Skeletal muscle satellite cell (primary cell): ENCODE measurements around the gene OXCT1.

ENCODE experiments used
- H3K27me3 ChIP-seq: 2 replicates; pipeline ENCODE4 v1.7.0; 2013; ENCODE audit warnings: low read length; ENCODE audit not compliant: control insufficient read depth, insufficient read depth
- H3K36me3 ChIP-seq: 2 replicates; pipeline ENCODE4 v1.7.0; 2013; ENCODE audit warnings: mild to moderate bottlenecking, control low read depth, low read length; ENCODE audit not compliant: insufficient read depth
- H3K4me1 ChIP-seq: 2 replicates; pipeline ENCODE4 v1.7.0; 2013; ENCODE audit warnings: low read length; ENCODE audit not compliant: control insufficient read depth, insufficient read depth
- H3K4me2 ChIP-seq: 2 replicates; pipeline ENCODE4 v1.7.0; 2013; ENCODE audit warnings: mild to moderate bottlenecking, low read length
- H3K4me3 ChIP-seq: 2 replicates; pipeline ENCODE4 v1.7.0; 2013; ENCODE audit warnings: low read length
- H3K9ac ChIP-seq: 2 replicates; pipeline ENCODE4 v1.7.0; 2013; ENCODE audit warnings: mild to moderate bottlenecking, low read depth, low read length, moderate library complexity
- H3K9me3 ChIP-seq: replicated peaks from 2 replicates; pipeline ENCODE4 v1.7.0; 2013; ENCODE audit warnings: mild to moderate bottlenecking, control low read depth, low read length

Gene OXCT1

GRCh38 chr5:41842777-41843176 lies 27.4 kb downstream of the OXCT1 start:
- no peaks in the 10 kb centered on the region for H3K27me3 ChIP-seq
- no peak overlapping the region for H3K4me3 ChIP-seq
- no peaks in the 10 kb centered on the region for H3K4me1 ChIP-seq
- H3K9ac ChIP-seq, result no peak overlapping the region
- H3K36me3 ChIP-seq, result no peaks in the 10 kb centered on the region
- no peak overlapping the region for H3K4me2 ChIP-seq
- no peaks in the 10 kb centered on the region for H3K9me3 ChIP-seq

DNA sequence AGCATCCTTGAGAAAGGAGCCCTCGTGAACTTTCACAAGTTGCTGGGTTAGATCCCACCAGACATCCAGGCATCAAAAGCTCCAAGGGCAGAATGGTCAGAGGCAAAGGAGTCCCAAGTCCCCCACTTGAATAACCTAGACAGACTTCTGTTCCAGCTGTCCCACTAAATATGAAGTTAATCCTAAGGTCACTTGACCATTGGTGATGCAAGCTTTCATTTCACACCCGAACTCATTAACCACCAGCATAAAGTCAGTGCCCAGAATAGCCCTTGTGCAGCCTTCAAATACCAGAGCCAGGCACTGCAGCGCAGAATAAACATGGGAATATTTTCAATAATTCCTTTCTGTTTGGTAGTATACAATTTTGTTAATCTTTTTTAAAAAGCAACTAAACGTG lies 28.9 kb downstream of the OXCT1 start:
- Histone ChIP-seq H3K9me3 (no peaks in the 10 kb centered on the region), H3K27me3 (no peaks in the 10 kb centered on the region), H3K9ac (no peak overlapping the region), H3K36me3 (no peaks in the 10 kb centered on the region), H3K4me1 (peaks cover under 1% of the 10 kb centered on the region), H3K4me2 (no peak overlapping the region), H3K4me3 (no peak overlapping the region)

DNA sequence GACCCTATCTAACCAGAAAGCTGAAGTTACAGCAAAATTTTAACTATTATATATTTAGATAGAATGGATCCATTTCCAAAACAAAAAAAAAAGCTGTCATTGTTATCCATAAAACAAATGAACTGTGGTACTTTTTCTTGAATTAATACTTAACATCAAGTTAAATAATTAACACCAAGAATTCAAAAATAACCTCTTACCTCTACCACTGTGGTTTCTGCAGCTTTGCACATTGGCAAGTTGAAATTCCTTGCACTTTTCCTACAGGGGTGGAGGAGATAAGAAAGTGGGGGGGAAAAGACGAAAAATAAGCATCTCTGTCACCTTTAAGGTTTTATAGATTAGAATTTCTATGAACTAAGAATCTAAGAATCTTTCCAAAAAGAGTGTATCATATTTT lies 30.0 kb downstream of the OXCT1 start:
- Histone ChIP-seq H3K4me1 (peaks cover 11% of the 10 kb centered on the region), H3K36me3 (no peaks in the 10 kb centered on the region), H3K9me3 (no peaks in the 10 kb centered on the region), H3K4me2 (no peak overlapping the region), H3K9ac (no peak overlapping the region), H3K4me3 (no peak overlapping the region), H3K27me3 (no peaks in the 10 kb centered on the region)

DNA sequence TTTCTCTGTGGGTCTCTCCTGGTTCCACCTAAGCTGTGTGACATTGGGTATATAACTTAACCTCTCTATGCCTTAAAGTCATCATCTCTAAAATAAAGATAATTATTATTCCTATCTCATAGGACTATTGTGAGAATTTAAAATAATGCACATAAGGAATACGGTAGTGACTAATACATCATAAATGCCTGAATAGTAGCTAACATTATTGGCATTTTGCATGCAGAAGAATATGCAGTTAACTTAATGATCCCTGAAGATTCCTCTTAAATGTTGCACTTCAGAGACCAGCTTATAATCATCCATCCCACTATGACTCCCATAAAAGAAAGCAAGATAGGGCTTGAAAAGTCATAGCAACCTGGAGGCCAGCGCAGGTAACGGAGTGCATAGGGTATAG lies 32.4 kb downstream of the OXCT1 start:
- Histone ChIP-seq H3K9me3 (no peaks in the 10 kb centered on the region), H3K9ac (no peak overlapping the region), H3K4me2 (no peak overlapping the region), H3K36me3 (no peaks in the 10 kb centered on the region), H3K27me3 (no peaks in the 10 kb centered on the region), H3K4me3 (no peak overlapping the region), H3K4me1 (peaks cover 22% of the 10 kb centered on the region)

GRCh38 chr5:41835645-41836044 lies 34.6 kb downstream of the OXCT1 start:
- Histone ChIP-seq H3K27me3 (no peaks in the 10 kb centered on the region), H3K36me3 (peaks cover 10% of the 10 kb centered on the region), H3K4me2 (peak overlapping the region; percentile 45), H3K4me3 (no peak overlapping the region), H3K4me1 (peaks cover 22% of the 10 kb centered on the region), H3K9me3 (no peaks in the 10 kb centered on the region), H3K9ac (no peak overlapping the region)

- H3K4me2 ChIP-seq, result no peak overlapping the region
- no peak overlapping the region for H3K9ac ChIP-seq
- no peak overlapping the region for H3K4me3 ChIP-seq
- peaks cover 22% of the 10 kb centered on the region for H3K4me1 ChIP-seq
- no peaks in the 10 kb centered on the region for H3K9me3 ChIP-seq
- H3K27me3 ChIP-seq, result no peaks in the 10 kb centered on the region
- H3K36me3 ChIP-seq, result peaks cover 10% of the 10 kb centered on the region
These were observed 35.7 kb downstream of the OXCT1 start for GRCh38 chr5:41834506-41834905.

DNA sequence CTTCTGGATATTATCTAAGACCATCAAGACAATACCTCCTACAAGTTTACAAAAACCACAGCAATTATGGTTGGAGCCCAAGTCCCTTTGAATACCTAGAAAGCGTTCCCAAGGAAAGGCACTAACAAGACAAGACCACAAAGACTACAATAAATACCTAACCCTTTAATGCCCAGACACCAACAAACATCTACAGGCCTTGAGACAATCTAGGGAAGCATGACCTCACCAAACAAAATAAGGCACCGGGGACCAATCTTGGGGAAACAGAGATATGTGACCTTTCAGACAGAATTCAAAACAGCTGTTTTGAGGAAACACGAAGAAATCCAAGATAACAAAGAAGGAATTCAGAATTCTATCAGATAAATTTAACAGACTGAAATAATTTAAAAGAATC lies 37.8 kb downstream of the OXCT1 start:
- Histone ChIP-seq H3K4me1 (peaks cover 22% of the 10 kb centered on the region), H3K4me2 (no peak overlapping the region), H3K36me3 (peaks cover 10% of the 10 kb centered on the region), H3K9me3 (no peaks in the 10 kb centered on the region), H3K9ac (no peak overlapping the region), H3K4me3 (no peak overlapping the region), H3K27me3 (no peaks in the 10 kb centered on the region)

DNA sequence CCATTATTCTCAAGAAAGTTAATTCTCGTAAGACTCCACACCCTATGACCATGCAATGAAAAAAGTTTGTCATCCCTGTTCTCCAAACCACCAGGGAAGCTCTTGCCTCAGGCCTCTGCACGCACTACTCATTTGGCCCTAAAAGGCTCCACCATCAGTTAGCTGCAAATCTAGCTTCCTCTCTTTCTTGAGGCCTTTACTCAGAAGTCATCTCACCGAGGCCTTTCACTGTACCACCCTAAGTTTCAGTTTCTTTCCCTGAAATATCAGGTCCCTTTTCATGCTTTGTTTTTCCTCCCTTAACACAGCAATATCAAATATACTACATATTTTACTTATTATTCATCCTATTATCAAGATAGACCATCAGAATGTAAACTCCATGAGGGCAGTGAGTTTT lies 39.1 kb downstream of the OXCT1 start:
- H3K4me2 ChIP-seq, result no peak overlapping the region
- H3K36me3 ChIP-seq, result peaks cover 14% of the 10 kb centered on the region
- no peaks in the 10 kb centered on the region for H3K9me3 ChIP-seq
- no peak overlapping the region for H3K4me3 ChIP-seq
- H3K27me3 ChIP-seq, result no peaks in the 10 kb centered on the region
- H3K9ac ChIP-seq, result no peak overlapping the region
- peaks cover 20% of the 10 kb centered on the region for H3K4me1 ChIP-seq

- Histone ChIP-seq H3K4me3 (no peak overlapping the region), H3K36me3 (peaks cover 14% of the 10 kb centered on the region), H3K4me2 (no peak overlapping the region), H3K27me3 (no peaks in the 10 kb centered on the region), H3K9me3 (no peaks in the 10 kb centered on the region), H3K9ac (no peak overlapping the region), H3K4me1 (no peaks in the 10 kb centered on the region)
These were observed 42.4 kb downstream of the OXCT1 start for GRCh38 chr5:41827792-41828191.

GRCh38 chr5:41822036-41822435 lies 48.2 kb downstream of the OXCT1 start:
- H3K9me3 ChIP-seq, result no peaks in the 10 kb centered on the region
- no peak overlapping the region for H3K9ac ChIP-seq
- no peak overlapping the region for H3K4me2 ChIP-seq
- peaks cover 3% of the 10 kb centered on the region for H3K36me3 ChIP-seq
- no peaks in the 10 kb centered on the region for H3K4me1 ChIP-seq
- no peaks in the 10 kb centered on the region for H3K27me3 ChIP-seq
- H3K4me3 ChIP-seq, result no peak overlapping the region

- Histone ChIP-seq H3K4me1 (no peaks in the 10 kb centered on the region), H3K36me3 (no peaks in the 10 kb centered on the region), H3K27me3 (no peaks in the 10 kb centered on the region), H3K4me2 (no peak overlapping the region), H3K4me3 (no peak overlapping the region), H3K9ac (no peak overlapping the region), H3K9me3 (no peaks in the 10 kb centered on the region)
These were observed 49.2 kb downstream of the OXCT1 start for GRCh38 chr5:41821051-41821450.

- Histone ChIP-seq H3K4me1 (peaks cover 6% of the 10 kb centered on the region), H3K9ac (no peak overlapping the region), H3K4me3 (no peak overlapping the region), H3K4me2 (no peak overlapping the region), H3K9me3 (no peaks in the 10 kb centered on the region), H3K27me3 (no peaks in the 10 kb centered on the region), H3K36me3 (no peaks in the 10 kb centered on the region)
These were observed 50.1 kb downstream of the OXCT1 start for GRCh38 chr5:41820150-41820549.
